DND-41 (cell line): ENCODE measurements around the gene VAV3.

Experiments
- EZH2 ChIP-seq: IDR thresholded peaks from 3 replicates; pipeline ENCODE4 v1.6.1; 2012; ENCODE audit warnings: borderline replicate concordance, low read depth, mild to moderate bottlenecking, moderate library complexity, low read length, inconsistent platforms; ENCODE audit not compliant: severe bottlenecking
- TF ChIP-seq, protein P1 (sequence below): IDR thresholded peaks from 2 replicates; pipeline ENCODE4 v1.5.1; 2012; ENCODE audit warnings: borderline replicate concordance, low read length, moderate library complexity, mild to moderate bottlenecking; ENCODE audit not compliant: poor library complexity, severe bottlenecking; ENCODE audit errors: extremely low read depth

DNA sequence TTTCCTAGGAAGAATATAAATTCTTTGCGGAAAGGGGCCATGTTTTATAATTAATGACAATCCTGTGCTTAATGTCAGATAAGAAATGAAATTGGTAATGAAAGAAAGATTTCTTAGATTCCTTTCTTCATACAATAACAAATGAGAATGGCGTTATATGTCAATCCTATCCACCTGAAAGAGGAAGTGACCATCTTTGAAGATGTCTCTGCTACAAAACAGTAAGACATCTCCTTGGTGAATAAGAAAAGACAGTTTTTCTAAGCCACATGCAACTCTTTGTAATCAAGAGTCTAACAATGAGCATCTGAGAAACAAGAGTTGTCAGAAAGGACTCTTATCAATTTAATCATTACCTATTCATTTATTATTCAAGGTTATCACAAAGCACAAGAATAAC, 286.0 kb downstream of the VAV3 start:
- TF ChIP-seq, protein P1, sequence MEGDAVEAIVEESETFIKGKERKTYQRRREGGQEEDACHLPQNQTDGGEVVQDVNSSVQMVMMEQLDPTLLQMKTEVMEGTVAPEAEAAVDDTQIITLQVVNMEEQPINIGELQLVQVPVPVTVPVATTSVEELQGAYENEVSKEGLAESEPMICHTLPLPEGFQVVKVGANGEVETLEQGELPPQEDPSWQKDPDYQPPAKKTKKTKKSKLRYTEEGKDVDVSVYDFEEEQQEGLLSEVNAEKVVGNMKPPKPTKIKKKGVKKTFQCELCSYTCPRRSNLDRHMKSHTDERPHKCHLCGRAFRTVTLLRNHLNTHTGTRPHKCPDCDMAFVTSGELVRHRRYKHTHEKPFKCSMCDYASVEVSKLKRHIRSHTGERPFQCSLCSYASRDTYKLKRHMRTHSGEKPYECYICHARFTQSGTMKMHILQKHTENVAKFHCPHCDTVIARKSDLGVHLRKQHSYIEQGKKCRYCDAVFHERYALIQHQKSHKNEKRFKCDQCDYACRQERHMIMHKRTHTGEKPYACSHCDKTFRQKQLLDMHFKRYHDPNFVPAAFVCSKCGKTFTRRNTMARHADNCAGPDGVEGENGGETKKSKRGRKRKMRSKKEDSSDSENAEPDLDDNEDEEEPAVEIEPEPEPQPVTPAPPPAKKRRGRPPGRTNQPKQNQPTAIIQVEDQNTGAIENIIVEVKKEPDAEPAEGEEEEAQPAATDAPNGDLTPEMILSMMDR: no peak
- no peak for TF ChIP-seq EZH2
